HEK293 (cell line): ENCODE measurements around the gene CILP.
A peak's percentile ranks its signal among the peaks of the same experiment; 100 is the strongest.

Source experiments
- CTCF ChIA-PET: fragments of 350-600 bp; formaldehyde crosslinking; extraction: SDS; loops from one replicate; lab custom pipeline; 2021; ENCODE audit warnings: antibody characterized with exemption; lab: Yijun Ruan, JAX
- POLR2A ChIA-PET: fragments of 300-600 bp; formaldehyde crosslinking; extraction: SDS; loops from one replicate; lab custom pipeline; 2020; ENCODE audit warnings: antibody characterized with exemption, inconsistent platforms; lab: Yijun Ruan, JAX
- H3K27ac ChIP-seq: fragments of 200-500 bp; sonication (Bioruptor generic); 2 replicates; pipeline ENCODE4 v1.5.1; 2014; ENCODE audit warnings: low read depth, low read length, control low read depth, inconsistent platforms; ENCODE audit errors: extremely low read depth
- H3K36me3 ChIP-seq, 2 experiments: fragments of 200-500 bp in 1 of 2; sonication (Bioruptor generic) in 1 of 2; 1 replicate in 1 of 2; 2 replicates in 1 of 2; pipeline ENCODE4 v1.5.1; 2014 to 2017; ENCODE audit warnings: inconsistent platforms in 2 of 2, low read length in 2 of 2; ENCODE audit not compliant: control insufficient read depth in 2 of 2, insufficient read depth in 1 of 2
- H3K4me1 ChIP-seq: fragments of 200-500 bp; sonication (Bioruptor generic); 2 replicates; pipeline ENCODE4 v1.5.1; 2014; ENCODE audit warnings: mild to moderate bottlenecking, low read length, inconsistent platforms; ENCODE audit not compliant: control insufficient read depth, insufficient read depth
- H3K4me3 ChIP-seq: 2 replicates; pipeline ENCODE4 v1.5.1; 2011; ENCODE audit warnings: low read depth, mild to moderate bottlenecking, control low read depth, low read length, moderate library complexity
- H3K9me3 ChIP-seq: fragments of 200-500 bp; sonication (Bioruptor generic); 2 replicates; pipeline ENCODE4 v1.5.1; 2014; ENCODE audit warnings: low read depth, low read length, inconsistent platforms; ENCODE audit not compliant: control insufficient read depth, insufficient read depth
- WT1 ChIP-seq: fragments of 450-650 bp; formaldehyde crosslinking; IDR thresholded peaks from 2 replicates; pipeline ENCODE4 v1.5.1; 2016; ENCODE audit warnings: missing biosample characterization, missing genetic modification characterization
- YY1 ChIP-seq: fragments of 450-650 bp; formaldehyde crosslinking; IDR thresholded peaks from 2 replicates; pipeline ENCODE4 v1.5.1; 2018; ENCODE audit warnings: missing biosample characterization, missing genetic modification characterization
- ZBTB17 ChIP-seq: fragments of 450-650 bp; formaldehyde crosslinking; IDR thresholded peaks from 2 replicates; pipeline ENCODE4 v1.5.1; 2016; ENCODE audit warnings: missing biosample characterization, missing genetic modification characterization
- ZBTB21 ChIP-seq: fragments of 450-650 bp; formaldehyde crosslinking; IDR thresholded peaks from 2 replicates; pipeline ENCODE4 v1.5.1; 2017; ENCODE audit warnings: missing biosample characterization, missing genetic modification characterization
- ZBTB7A ChIP-seq: fragments of 450-650 bp; formaldehyde crosslinking; IDR thresholded peaks from 2 replicates; pipeline ENCODE4 v1.5.1; 2016; ENCODE audit warnings: low read depth, missing biosample characterization, missing genetic modification characterization
- ZNF121 ChIP-seq: fragments of 450-650 bp; formaldehyde crosslinking; IDR thresholded peaks from 2 replicates; pipeline ENCODE4 v1.5.1; 2016; ENCODE audit warnings: missing biosample characterization, missing genetic modification characterization
- ZNF138 ChIP-seq: fragments of 450-650 bp; formaldehyde crosslinking; IDR thresholded peaks from 2 replicates; pipeline ENCODE4 v1.5.1; 2016; ENCODE audit warnings: missing biosample characterization, missing genetic modification characterization, borderline replicate concordance
- ZNF19 ChIP-seq: fragments of 450-650 bp; formaldehyde crosslinking; IDR thresholded peaks from 2 replicates; pipeline ENCODE4; 2016; ENCODE audit warnings: missing biosample characterization, missing genetic modification characterization, low read depth
- ZNF510 ChIP-seq: fragments of 450-650 bp; formaldehyde crosslinking; IDR thresholded peaks from 2 replicates; pipeline ENCODE4 v1.5.1; 2018; ENCODE audit warnings: mild to moderate bottlenecking, missing genetic modification characterization, missing biosample characterization; ENCODE audit not compliant: insufficient replicate concordance
- ZNF571 ChIP-seq: fragments of 450-650 bp; formaldehyde crosslinking; IDR thresholded peaks from 2 replicates; pipeline ENCODE4 v1.5.0; 2017; ENCODE audit warnings: missing biosample characterization, missing genetic modification characterization
- ZNF660 ChIP-seq: fragments of 450-650 bp; IDR thresholded peaks from 2 replicates; pipeline ENCODE4 v1.5.1; 2018; ENCODE audit warnings: missing biosample characterization, mild to moderate bottlenecking, missing genetic modification characterization
- ZNF664 ChIP-seq: fragments of 450-650 bp; formaldehyde crosslinking; IDR thresholded peaks from 2 replicates; pipeline ENCODE4 v1.5.1; 2016; ENCODE audit warnings: missing biosample characterization, missing genetic modification characterization
- ZNF768 ChIP-seq: fragments of 450-650 bp; formaldehyde crosslinking; IDR thresholded peaks from 2 replicates; pipeline ENCODE4 v1.5.1; 2018; ENCODE audit warnings: missing biosample characterization, mild to moderate bottlenecking, missing genetic modification characterization
- TF ChIP-seq, protein P1 (sequence below): fragments of 450-650 bp; formaldehyde crosslinking; IDR thresholded peaks from 2 replicates; pipeline ENCODE4 v1.5.1; 2017; ENCODE audit warnings: missing biosample characterization, missing genetic modification characterization
- TF ChIP-seq, protein P2 (sequence below): fragments of 450-650 bp; formaldehyde crosslinking; IDR thresholded peaks from 2 replicates; pipeline ENCODE4 v1.5.1; 2016; ENCODE audit warnings: missing biosample characterization, missing genetic modification characterization
- TF ChIP-seq, protein P3 (sequence below): fragments of 450-650 bp; formaldehyde crosslinking; IDR thresholded peaks from 2 replicates; pipeline ENCODE4; 2016; ENCODE audit warnings: missing biosample characterization, missing genetic modification characterization
- TF ChIP-seq, protein P4 (sequence below): fragments of 450-650 bp; formaldehyde crosslinking; IDR thresholded peaks from 2 replicates; pipeline ENCODE4 v1.5.1; 2016; ENCODE audit warnings: missing biosample characterization, missing genetic modification characterization, low read depth
- TF ChIP-seq, protein P5 (sequence below): fragments of 450-650 bp; formaldehyde crosslinking; IDR thresholded peaks from 2 replicates; pipeline ENCODE4 v1.5.1; 2016; ENCODE audit warnings: missing biosample characterization, missing genetic modification characterization
- TF ChIP-seq, protein P6 (sequence below): fragments of 450-650 bp; formaldehyde crosslinking; IDR thresholded peaks from 2 replicates; pipeline ENCODE4 v1.5.1; 2016; ENCODE audit warnings: missing biosample characterization, missing genetic modification characterization

The CILP gene

DNA sequence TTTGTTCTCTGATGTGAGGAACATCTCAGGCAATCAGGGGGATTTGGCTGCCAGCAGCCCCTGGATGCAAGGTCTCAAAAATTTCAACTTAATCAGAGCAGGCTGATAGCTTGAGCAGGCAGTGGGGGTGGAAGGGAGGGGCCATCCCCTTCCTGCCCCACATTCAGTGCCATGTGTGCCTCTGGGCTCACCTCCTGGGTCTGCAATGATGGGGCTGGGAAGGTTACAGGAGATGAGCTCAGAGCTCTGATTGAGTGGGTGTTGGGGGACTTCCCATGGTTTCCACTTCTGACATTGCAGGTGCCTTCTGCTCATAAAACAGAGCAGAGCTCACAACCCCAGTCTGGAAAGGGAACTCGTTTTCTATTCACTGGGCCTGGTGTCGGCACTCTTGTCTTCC, 38.4 kb upstream of the CILP start (continued):
- TF ChIP-seq, protein P1, sequence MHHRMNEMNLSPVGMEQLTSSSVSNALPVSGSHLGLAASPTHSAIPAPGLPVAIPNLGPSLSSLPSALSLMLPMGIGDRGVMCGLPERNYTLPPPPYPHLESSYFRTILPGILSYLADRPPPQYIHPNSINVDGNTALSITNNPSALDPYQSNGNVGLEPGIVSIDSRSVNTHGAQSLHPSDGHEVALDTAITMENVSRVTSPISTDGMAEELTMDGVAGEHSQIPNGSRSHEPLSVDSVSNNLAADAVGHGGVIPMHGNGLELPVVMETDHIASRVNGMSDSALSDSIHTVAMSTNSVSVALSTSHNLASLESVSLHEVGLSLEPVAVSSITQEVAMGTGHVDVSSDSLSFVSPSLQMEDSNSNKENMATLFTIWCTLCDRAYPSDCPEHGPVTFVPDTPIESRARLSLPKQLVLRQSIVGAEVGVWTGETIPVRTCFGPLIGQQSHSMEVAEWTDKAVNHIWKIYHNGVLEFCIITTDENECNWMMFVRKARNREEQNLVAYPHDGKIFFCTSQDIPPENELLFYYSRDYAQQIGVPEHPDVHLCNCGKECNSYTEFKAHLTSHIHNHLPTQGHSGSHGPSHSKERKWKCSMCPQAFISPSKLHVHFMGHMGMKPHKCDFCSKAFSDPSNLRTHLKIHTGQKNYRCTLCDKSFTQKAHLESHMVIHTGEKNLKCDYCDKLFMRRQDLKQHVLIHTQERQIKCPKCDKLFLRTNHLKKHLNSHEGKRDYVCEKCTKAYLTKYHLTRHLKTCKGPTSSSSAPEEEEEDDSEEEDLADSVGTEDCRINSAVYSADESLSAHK (tag by site-specific recombination): no peak

DNA sequence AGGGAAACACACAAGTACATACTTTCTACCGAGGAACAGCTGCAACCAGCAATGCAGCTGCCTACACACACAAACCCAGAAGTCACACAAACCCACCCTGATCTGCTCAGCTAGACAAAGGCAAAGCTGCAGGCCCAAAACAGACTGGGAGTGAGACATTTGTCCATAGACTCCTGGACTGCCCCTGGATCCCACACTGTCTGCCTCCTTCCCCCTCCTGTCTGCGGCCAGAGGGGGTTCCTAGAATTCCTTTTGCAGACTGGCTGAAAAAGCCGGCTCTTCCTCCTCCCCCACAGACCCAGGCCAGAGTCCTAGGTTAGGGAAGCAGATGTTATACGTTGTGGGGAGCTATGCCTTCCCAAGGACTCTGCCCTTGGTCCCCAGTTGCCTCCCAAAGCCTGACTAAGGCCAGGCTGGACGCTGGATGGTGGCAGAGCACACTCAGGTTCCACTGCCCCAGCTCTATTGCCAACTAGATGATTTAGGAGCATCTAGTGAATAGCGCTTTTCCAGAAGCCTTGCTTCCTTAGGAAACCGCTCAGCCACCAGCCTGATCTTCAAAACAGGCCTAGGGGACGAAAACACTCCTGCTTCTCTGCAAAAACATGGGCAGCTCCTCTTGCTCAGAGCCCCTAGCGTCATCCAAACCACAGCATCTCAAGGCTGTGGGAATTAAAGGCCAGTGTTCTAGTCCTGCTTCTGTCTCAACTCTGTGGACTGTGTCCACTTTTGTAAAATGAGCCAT, 37.4 kb upstream of the CILP start:
- Histone ChIP-seq H3K4me3 (no peak overlapping the region), H3K27ac (no peak overlapping the region), H3K9me3 (no peaks in the 10 kb centered on the region), H3K4me1 (no peaks in the 10 kb centered on the region), H3K36me3 (no peaks in the 10 kb centered on the region)
- ChIA-PET POLR2A (no interaction called here), CTCF (interaction anchor here (0.7 to 1.2 kb wide), 2 partner anchors 22 to 33 kb away, joined by 3 read pairs; no protein-coding TSS in a partner anchor)
- no peak for TF ChIP-seq ZBTB21 (tag by site-specific recombination)
- no peak for TF ChIP-seq YY1 (tag by site-specific recombination)
- TF ChIP-seq ZNF121 (tag by site-specific recombination): no peak
- TF ChIP-seq ZNF510 (tag by site-specific recombination): no peak
- TF ChIP-seq ZNF660 (tag by site-specific recombination): no peak
- TF ChIP-seq, protein P2, sequence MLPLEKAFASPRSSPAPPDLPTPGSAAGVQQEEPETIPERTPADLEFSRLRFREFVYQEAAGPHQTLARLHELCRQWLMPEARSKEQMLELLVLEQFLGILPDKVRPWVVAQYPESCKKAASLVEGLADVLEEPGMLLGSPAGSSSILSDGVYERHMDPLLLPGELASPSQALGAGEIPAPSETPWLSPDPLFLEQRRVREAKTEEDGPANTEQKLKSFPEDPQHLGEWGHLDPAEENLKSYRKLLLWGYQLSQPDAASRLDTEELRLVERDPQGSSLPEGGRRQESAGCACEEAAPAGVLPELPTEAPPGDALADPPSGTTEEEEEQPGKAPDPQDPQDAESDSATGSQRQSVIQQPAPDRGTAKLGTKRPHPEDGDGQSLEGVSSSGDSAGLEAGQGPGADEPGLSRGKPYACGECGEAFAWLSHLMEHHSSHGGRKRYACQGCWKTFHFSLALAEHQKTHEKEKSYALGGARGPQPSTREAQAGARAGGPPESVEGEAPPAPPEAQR: no peak
- TF ChIP-seq, protein P3, sequence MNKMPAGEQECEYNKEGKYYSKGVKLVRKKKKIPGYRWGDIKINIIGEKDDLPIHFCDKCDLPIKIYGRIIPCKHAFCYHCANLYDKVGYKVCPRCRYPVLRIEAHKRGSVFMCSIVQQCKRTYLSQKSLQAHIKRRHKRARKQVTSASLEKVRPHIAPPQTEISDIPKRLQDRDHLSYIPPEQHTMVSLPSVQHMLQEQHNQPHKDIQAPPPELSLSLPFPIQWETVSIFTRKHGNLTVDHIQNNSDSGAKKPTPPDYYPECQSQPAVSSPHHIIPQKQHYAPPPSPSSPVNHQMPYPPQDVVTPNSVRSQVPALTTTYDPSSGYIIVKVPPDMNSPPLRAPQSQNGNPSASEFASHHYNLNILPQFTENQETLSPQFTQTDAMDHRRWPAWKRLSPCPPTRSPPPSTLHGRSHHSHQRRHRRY (tag by site-specific recombination): no peak
- TF ChIP-seq ZNF768 (tag by site-specific recombination): no peak
- TF ChIP-seq, protein P4, sequence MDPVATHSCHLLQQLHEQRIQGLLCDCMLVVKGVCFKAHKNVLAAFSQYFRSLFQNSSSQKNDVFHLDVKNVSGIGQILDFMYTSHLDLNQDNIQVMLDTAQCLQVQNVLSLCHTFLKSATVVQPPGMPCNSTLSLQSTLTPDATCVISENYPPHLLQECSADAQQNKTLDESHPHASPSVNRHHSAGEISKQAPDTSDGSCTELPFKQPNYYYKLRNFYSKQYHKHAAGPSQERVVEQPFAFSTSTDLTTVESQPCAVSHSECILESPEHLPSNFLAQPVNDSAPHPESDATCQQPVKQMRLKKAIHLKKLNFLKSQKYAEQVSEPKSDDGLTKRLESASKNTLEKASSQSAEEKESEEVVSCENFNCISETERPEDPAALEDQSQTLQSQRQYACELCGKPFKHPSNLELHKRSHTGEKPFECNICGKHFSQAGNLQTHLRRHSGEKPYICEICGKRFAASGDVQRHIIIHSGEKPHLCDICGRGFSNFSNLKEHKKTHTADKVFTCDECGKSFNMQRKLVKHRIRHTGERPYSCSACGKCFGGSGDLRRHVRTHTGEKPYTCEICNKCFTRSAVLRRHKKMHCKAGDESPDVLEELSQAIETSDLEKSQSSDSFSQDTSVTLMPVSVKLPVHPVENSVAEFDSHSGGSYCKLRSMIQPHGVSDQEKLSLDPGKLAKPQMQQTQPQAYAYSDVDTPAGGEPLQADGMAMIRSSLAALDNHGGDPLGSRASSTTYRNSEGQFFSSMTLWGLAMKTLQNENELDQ (tag by site-specific recombination): no peak
- TF ChIP-seq, protein P5, sequence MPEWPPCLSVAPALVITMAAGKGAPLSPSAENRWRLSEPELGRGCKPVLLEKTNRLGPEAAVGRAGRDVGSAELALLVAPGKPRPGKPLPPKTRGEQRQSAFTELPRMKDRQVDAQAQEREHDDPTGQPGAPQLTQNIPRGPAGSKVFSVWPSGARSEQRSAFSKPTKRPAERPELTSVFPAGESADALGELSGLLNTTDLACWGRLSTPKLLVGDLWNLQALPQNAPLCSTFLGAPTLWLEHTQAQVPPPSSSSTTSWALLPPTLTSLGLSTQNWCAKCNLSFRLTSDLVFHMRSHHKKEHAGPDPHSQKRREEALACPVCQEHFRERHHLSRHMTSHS (tag by site-specific recombination): no peak
- no peak for TF ChIP-seq WT1

DNA sequence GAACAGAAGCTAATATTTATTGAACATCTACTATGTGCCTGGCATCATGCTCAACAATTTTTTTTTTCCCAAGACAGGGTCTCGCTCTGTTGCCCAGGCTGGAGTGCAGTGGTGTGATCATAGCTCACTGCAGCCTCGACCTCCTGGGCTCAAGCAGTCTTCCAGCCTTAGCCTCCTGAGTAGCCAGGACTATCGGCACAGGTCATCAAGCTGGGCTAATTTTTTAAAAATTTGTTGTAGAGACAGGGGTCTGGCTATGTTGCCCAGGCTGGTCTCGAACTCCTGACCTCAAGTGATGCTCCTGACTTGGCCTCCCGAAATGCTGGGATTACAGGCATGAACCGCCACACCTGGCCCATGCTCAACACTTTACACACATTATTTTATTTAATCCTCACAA, 35.7 kb upstream of the CILP start:
- Histone ChIP-seq H3K9me3 (no peaks in the 10 kb centered on the region), H3K4me1 (no peaks in the 10 kb centered on the region), H3K36me3 (no peaks in the 10 kb centered on the region), H3K27ac (no peak overlapping the region), H3K4me3 (no peak overlapping the region)
- POLR2A ChIA-PET: no interaction called here
- CTCF ChIA-PET: no interaction called here
- no peak for TF ChIP-seq ZBTB17
- no peak for TF ChIP-seq ZNF571 (tag by site-specific recombination)
- TF ChIP-seq ZNF19: no peak
- TF ChIP-seq ZNF664: peak; percentile 60; the same call in 1 of the 2 replicates
- no peak for TF ChIP-seq ZNF138 (tag by site-specific recombination)
- 0 out of 2 replicates have a peak, but pooled peaks have one; percentile 45 for TF ChIP-seq ZNF121 (tag by site-specific recombination)
- TF ChIP-seq, protein P6, sequence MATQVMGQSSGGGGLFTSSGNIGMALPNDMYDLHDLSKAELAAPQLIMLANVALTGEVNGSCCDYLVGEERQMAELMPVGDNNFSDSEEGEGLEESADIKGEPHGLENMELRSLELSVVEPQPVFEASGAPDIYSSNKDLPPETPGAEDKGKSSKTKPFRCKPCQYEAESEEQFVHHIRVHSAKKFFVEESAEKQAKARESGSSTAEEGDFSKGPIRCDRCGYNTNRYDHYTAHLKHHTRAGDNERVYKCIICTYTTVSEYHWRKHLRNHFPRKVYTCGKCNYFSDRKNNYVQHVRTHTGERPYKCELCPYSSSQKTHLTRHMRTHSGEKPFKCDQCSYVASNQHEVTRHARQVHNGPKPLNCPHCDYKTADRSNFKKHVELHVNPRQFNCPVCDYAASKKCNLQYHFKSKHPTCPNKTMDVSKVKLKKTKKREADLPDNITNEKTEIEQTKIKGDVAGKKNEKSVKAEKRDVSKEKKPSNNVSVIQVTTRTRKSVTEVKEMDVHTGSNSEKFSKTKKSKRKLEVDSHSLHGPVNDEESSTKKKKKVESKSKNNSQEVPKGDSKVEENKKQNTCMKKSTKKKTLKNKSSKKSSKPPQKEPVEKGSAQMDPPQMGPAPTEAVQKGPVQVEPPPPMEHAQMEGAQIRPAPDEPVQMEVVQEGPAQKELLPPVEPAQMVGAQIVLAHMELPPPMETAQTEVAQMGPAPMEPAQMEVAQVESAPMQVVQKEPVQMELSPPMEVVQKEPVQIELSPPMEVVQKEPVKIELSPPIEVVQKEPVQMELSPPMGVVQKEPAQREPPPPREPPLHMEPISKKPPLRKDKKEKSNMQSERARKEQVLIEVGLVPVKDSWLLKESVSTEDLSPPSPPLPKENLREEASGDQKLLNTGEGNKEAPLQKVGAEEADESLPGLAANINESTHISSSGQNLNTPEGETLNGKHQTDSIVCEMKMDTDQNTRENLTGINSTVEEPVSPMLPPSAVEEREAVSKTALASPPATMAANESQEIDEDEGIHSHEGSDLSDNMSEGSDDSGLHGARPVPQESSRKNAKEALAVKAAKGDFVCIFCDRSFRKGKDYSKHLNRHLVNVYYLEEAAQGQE (tag by site-specific recombination): no peak
- TF ChIP-seq ZBTB7A (tag by site-specific recombination): no peak
